NCI-H510A treated with DMSO at 0.1 percent for 48 hours (cell line): ENCODE results near the gene GNMT.
"Not testable (repeated sequence)": the region's sequence is repeated elsewhere in the genome, so short reads cannot be mapped to it uniquely, and the experiment has no call there.

Source experiments
- DNase-seq: peaks from one replicate; lab custom pipeline; 2025; lab: John Stamatoyannopoulos, UW

The GNMT gene

DNA sequence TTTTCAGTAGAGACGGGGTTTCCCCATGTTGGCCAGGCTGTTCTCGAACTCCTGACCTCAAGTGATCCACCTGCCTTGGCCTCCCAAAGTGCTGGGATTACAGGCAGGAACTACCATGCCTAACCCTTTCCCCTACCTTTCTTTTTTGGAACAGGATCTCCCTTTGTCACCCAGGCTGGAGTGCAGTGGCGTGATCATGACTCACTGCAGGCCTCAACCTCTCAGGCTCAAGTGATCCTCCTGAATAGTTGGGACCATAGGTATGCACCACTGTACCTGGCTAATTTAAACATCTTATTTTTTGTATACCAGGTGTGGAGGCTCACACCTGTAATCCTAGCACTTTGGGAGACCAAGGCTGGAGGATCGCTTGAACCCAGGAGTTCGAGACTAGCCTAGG, 19.2 kb upstream of the GNMT start:
- not testable (repeated sequence) for DNase-seq

DNA sequence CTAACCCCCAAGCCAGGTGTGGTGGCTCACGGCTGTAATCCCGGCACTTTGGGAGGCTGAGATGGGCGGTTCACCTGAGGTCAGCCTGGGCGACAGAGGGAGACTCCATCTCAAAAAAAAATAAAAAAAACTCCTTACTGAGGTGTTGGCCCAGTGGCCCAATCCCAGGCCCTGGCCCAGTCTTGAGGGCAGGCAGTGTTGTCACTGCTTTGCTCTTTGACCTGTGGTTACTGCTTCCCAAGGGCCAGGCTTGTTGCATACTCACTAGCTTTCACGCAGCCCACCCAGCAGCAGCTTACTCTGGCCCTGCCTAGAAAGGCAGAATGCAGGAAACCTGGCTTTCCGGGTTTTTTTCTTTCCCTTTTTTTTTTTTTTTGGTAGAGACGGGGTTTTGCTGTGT, 18.1 kb upstream of the GNMT start:
- DNase-seq = no peak

DNA sequence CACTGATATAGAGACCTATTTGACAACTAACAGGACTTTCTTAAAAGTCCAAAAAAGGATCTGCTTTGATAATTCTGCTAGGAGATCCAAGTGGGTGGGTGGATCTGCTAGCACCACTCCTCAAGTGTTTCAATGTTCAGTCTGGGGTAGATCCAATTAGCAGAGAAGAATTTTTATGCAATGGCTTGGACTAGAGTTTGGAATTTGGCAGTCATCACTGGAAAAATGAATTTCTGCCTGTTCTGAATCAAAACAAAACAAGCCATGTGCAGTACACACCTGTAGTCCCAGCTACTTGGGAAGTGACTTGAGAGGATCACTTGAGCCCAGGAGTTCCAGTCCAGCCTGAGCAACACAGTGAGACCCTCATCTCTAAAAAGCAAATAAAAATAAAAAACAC, 12.6 kb upstream of the GNMT start:
- no peak for DNase-seq

DNA sequence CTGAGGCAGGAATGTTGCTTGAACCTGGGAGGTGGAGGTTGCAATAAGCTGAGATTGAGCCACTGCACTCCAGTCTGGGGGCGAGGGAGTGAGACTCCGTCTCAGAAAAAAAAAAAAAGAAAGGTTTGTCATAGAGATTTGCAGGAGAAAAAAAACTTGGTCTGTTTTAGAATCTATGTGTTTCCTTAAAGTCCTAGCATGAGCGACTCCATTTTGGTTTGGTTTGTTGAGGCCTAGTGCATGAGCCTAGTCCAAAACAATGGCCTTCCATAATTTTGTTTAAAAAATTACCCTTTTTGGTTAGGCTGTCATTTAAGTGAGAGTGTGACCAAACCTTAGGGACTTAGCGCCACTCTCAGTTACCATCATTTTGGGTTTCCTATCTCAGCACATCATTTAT, 8.2 kb upstream of the GNMT start:
- no peak for DNase-seq

DNA sequence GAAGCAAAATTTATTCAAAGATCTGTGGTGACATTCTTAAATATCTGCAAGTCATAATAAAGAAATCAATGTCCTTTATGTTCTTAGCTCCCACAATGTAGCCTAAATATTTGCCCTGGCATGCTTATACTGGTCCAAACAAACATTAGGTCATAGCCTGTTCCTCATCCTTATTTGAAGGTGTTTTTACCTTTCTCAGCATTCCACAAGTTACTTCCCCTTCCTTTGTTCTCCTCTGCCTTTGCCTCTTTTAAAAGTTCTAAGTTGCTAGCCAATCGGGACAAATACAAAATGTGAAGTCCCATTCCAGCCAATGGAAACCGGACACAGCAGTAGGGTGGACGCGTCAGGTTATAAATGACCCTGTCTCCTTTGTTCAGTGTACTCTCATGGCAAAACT, 6.1 kb upstream of the GNMT start:
- not testable (repeated sequence) for DNase-seq

DNA sequence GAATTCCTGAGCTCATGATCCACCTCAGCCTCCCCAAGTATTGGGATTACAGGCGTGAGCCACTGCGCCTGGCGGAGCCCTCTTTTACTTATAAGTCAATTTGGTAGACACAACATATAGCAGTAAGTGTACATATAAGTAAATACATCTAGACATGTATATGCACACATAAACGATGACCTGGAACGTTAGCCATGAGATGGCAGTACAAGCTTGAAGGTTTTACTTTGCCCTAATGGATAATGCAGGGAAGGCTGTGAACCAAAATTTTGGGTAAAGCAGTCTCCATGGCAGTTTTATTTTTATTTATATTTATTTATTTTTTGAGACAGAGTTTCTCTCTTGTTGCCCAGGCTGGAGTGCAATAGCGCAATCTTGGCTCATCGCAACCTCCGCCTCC, 2.4 kb upstream of the GNMT start:
- no peak for DNase-seq

DNA sequence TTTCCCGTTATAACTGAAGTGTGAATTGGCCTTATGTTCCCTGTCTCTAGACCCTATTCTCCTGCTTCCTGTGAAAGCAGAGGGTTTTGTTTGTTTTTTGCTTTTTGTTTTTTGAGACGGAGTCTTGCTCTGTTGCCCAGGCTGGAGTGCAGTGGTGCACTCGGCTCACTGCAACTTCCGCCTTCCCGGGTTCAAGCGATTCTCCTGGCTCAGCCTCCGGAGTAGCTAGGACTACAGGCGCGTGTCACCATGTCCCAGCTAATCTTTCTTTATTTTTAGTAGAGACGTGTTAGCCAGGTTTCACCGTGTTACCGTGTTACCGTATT, 674 bp upstream of the GNMT start:
- DNase-seq = no peak

DNA sequence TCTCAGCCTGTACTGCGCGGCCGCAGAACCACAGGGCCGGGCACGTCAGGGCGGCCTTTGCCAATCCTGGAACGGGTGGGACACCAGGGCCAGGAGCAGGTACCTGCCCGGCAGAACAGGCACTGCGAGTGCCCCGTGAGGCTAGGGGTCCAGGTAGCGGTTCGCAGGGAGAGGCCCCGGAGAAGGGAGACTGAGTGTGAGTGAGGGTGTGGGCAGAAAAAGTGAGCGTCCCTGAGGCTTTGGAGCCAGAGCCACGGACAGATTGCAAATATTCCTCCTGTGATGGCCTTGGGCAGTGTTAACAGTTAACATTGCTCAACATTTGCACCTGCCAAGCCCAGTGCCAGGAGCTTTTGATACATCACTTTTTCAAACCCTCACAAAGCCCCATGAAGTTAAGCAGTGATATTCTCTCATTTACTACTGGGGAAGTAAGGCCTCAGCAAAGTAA, 491 bp downstream of the GNMT start:
- DNase-seq = no peak

DNA sequence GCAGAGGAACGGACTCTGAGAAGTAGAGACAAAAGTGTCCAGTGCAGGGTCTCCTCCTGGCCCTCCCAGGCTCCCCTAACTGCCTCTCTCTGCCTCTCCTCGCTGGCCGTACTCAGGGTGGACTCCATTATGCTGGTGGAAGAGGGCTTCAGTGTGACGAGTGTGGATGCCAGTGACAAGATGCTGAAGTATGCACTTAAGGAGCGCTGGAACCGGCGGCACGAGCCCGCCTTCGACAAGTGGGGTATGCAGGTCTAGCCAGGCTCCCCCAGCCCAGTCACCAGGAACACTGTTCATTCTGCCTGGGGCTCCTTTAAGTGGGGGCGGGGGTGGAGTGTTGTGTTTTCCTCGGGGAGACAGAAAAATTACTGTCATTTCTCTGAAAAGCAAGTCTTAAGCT, 1.5 kb downstream of the GNMT start:
- DNase-seq = no peak

DNA sequence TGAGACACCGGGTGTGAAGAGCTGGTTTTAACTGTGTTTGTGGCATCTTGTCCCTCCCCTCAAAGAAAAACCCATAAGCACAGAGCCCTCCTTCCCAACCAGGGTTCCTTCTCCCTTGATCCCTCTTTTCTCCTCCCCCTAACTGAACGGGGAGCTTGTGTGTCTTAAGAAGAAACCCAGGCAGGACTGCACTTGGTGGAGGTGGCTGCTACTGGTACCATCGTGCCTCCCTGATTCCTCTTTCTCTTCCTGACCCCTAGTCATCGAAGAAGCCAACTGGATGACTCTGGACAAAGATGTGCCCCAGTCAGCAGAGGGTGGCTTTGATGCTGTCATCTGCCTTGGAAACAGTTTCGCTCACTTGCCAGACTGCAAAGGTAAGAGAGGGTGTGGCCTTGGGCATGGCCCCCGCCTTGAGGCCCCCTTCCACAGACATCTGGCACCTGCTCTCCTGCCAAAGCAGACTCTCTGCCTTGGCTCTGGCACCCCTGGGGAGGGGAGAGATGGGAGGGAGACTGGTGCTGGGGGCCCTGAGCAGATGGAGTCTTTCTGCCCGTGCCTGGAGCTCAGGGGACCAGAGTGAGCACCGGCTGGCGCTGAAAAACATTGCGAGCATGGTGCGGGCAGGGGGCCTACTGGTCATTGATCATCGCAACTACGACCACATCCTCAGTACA, 2.1 kb downstream of the GNMT start:
- DNase-seq = no peak

DNA sequence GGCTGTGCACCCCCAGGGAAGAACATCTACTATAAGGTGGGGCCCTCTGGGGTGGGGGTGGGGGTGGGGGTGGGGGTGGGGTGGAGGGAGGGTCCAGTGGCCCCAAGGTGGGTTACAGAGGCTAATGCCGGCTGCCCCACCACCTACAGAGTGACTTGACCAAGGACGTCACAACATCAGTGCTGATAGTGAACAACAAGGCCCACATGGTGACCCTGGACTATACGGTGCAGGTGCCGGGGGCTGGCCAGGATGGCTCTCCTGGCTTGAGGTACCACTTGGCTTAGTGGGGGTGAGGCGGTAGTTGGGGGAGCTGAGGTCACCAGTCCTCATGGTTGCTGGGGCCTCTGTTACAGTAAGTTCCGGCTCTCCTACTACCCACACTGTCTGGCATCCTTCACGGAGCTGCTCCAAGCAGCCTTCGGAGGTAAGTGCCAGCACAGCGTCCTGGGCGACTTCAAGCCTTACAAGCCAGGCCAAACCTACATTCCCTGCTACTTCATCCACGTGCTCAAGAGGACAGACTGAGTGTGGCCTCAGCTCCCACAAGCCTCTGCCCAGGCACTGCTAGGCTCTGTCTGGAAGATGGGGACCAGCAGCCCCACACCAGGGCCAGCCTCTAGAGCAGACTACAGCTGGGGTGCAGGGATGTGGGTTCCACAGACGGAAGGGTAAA, 2.8 kb downstream of the GNMT start:
- no peak for DNase-seq

DNA sequence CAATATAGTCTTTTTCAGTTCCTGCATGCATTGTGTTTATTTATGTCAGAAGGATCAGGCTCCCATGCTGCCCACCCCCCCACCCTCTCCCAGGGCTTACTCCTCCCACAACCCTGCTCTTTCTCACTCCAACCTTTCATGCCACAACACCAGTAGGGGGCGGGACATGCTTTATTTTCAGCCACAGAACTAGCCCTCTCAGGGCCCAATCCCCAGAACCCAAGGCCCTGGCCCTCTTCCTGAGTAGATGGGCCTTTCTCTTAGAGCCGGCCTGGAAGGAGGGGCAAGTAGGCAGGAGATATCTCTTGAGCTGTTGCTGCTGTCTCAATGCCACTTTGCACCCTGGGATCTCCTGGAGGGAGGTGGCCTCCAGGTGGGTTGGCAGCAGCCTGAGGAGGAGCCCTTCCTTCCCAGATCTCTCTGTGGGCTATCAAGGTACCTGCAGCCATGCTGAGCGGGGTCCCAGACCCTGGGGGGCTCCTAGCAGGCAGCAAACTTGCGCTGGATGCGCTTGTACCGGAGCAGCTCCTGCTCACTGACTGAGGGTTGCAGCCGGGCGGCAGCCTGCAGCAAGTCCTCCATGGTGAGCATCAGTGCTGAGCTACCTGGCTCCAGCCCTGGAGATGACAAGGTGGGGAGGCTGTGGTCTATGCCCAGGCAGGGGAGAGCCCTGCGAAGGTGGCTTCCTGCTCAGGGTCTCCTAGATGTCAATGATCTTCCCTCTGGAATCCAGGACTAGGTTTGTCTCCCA, 3.5 kb downstream of the GNMT start:
- peak; percentile 20 for DNase-seq

DNA sequence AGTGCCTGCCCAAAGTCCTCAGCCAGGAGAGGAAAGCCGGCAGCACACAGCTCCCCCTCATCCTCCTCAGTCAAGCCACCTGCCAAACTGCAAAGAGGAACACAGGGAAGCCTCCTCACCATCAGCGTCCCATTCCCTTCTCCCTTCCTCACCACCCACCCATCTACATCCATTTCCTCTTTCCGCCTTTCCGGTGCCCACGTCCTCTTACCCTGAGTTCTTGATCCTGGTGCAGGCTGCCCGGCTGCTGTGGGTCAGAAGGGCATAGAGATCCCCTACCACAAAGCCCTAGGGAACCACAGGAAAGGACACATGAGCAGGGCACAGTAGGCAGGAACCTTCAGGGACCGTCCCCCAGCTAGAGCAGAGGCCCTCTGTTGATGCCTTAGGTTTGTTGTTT, 6.0 kb downstream of the GNMT start:
- no peak for DNase-seq

DNA sequence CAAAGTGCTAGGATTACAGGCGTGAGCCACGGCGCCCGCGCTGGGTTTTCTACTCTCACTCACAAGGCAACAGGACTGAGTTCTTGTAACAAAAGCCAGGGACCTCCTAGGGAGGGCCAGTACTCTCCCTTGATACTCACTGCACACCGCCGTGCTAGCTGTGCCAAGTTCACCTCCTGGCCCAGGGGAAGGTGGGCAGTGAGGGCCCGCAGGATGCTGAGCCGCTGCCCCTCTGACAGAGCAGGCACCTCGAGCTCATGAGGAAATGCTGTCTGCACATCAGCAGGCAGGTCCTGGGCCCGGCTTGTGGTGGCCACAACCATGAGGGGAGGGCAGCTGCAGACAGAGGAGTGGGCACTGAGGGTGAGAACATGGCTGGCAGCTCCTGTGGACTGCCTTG, 6.7 kb downstream of the GNMT start:
- DNase-seq = no peak

DNA sequence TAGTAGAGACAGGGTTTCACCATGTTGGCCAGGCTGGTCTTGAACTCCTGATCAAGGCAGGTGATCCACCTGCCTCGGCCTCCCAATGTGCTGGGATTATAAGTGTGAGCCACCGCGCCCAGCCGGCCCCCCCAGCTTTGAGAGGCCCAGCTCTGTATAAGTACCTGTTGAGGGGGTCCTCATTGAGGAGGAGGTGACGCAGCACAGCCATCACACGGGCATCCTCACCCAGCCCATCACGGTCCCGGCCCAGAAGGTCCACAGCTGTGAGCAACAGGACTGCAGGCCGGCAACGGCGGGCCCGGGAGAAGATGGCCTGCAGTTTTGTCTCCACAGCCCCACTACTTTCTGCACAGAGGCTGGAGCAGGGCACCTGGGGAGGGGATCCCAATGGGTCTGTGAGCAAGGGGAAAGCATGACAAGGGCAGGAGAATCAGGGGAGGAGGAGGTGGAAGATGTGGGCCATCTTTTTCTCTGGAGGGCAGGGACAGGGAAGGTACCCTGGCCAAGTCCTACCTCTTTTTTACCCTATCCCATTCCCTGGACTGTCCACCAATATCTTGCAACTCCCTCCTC, 7.7 kb downstream of the GNMT start:
- no peak for DNase-seq

DNA sequence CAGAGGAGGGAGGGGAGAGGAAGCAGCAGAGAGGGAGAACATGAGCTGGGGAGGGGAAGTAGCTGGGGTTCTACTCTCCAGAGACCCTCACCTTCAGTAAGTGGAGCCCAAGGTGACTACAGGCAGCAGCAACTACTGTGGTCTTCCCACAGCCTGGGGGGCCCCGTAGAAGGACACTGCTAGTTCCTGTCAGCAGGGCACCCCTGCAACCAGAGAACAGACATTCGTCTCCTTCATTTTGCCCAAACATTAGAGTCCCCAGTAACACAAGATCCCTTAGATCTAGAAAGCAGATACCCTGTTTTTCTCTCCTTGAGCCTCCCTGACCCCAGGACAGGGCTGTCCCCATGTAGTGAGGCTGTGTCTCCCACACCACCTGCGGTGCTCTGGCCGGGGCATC, 8.2 kb downstream of the GNMT start:
- no peak for DNase-seq

DNA sequence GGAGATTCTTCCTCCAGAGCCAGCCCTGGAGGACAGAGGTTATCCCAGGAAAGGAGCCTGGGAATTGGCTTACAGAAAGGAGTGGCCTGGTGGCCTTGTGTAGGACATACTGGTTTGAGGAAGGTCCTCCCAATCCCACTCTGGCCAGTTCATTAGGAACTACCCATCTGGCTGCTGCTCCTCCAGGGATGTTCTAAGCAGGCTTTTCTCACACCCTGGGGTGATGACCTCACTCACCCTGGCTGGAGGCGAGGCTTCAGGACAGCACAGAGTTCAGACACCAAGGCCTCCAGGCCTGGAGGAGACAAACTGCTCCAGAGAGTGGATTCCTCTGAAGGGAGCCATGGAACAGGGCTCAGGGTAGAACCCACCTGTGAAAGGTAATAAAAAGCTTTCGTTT, 8.9 kb downstream of the GNMT start:
- DNase-seq = no peak

DNA sequence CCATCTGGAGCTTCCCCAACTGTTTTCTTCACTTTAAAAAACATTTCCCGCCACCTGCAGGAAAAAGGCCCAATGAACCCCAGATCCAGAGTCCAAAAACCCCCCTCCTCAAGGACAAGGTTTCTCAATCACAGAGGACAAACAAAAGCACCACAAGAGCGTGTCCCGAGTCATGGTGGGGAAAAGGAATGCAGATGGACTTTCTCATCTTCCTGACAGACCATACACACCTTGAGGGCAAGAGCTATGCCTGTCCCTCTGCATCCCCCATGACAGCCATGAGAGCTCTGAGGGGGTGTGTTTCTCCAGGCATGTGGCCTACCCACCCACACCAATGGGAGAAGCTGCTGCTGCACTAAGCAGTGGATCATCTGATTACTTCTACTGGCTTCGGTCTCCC, 9.4 kb downstream of the GNMT start:
- no peak for DNase-seq

DNA sequence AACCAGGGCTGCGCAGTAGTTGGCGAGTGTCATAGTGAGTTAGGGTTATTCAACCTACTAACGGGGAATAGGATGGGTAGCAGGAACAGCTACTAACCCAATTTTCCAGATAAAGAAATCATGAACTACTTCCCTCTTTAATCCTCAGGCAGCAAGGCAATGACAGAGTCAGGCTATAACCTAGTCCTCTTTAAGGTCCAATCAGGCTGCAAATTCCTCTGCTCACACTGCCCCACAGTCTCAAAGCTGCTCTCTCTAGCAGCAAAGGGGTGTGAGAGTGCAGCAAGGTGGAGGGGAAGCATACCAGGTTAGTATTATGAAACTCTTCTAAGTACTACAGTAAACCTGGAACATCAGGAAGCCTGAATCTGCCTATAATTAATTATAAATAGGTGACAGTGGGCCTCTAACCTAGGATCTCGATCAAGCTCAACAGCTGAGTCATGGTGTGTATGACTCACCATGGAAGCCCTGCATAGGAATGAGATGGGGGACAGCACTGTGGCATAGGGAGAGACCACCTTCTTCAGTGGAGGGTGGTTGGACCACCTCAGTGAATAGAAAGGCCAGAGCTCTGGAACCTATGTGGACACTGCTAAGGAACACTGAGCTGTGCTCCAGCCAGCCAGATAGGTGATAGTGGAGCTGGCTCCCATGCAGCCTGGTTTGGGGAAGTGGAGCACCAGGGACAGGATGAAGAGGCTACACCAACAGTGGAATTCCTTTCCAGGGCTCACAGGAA, 10.5 kb downstream of the GNMT start:
- no peak for DNase-seq

DNA sequence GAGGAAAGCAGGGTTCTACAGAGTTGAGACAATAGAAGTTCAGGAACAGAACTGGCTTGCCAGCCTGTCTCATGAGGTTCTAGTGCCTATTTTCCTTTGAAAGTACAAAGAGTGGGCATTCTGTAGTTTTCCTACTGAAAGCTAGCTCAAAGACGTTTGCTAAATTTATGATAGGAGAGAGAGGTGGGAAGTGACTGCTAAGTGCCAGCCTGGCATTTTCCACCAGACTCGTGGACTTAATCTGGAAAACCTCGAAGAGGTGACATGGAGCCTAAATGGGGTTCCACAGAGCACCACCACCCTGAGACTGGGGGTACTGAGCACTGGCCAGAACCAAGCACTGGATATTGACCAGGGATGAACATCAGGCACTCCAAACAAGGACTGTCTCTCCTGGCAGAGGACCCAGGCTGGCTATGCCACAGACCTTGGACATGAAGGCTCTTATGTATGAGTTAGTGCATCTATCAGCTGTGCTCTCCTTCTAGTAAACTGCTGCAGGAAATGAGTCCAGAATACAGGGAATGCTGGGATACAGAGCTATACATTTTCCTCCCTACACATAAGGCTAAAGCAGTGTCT, 11.3 kb downstream of the GNMT start:
- no peak for DNase-seq

DNA sequence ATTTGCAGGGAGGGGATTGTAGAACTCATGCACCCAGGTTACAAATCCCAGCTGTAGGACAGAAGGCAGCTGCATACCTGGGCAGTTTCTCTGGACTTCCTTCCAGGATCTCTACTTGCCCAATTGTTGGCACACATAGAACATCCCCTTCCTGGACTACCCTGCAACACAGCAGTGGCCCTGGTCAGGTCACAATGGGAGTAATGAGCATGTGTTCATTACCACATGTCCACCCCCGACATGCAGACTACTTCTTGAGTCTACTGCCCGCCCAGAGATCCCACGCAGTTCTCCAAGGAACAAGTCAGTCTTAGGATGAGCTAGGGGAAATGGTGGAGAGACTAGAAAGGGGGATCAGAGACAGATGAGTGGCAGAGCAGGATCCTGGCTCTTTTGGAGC, 13.4 kb downstream of the GNMT start:
- no peak for DNase-seq

DNA sequence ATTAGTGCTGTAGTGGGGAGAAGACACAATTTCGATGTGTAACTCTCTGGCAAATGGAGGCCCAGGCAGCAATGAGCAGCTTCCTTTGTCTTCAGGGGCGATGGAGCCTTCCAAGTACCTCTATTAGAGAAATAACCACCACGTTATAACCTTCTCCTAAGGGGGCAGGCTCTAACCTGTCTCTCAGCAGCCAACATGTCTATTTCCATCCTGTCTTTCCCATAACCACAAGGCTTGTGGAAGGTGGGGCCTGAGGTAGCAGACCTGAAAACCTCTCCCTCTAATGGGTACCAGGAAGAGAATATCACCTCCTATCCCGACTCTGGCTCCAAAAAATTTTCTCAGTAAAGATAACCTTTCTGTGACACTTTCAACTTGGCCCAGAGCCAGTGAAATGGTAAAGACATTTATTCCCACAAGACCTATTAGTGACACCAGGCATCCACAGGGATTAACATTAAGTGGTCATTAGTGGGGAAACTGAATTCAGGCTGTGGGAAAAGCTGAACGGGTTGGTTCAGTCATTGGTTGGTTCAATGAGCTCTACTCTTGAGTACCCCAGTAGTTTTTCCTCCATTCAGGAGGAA, 14.5 kb downstream of the GNMT start:
- no peak for DNase-seq
